ENCODE measurements around the gene HSP90AB1.
"Not testable (repeated sequence)": the region's sequence is repeated elsewhere in the genome, so short reads cannot be mapped to it uniquely, and the experiment has no call there.

DNA sequence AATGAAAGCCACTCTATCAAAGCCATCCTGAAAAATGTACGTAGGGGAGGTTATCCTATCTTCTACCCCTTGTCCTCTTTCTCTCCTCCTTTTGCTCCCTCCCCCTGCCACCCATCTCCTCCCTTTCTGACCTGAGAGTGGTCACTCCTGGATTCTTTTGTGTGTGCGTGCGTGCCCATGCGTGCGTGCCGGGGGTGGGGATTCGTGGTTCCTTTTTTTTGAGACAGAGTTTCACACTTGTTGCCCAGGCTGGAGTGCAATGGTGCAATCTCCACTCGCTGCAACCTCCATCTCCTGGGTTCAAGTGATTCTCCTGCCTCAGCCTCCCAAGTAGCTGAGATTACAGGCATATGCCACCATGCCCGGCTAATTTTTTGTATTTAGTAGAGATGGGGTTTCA lies 15.5 kb upstream of the HSP90AB1 start:
- TF ChIP-seq, protein P1, sequence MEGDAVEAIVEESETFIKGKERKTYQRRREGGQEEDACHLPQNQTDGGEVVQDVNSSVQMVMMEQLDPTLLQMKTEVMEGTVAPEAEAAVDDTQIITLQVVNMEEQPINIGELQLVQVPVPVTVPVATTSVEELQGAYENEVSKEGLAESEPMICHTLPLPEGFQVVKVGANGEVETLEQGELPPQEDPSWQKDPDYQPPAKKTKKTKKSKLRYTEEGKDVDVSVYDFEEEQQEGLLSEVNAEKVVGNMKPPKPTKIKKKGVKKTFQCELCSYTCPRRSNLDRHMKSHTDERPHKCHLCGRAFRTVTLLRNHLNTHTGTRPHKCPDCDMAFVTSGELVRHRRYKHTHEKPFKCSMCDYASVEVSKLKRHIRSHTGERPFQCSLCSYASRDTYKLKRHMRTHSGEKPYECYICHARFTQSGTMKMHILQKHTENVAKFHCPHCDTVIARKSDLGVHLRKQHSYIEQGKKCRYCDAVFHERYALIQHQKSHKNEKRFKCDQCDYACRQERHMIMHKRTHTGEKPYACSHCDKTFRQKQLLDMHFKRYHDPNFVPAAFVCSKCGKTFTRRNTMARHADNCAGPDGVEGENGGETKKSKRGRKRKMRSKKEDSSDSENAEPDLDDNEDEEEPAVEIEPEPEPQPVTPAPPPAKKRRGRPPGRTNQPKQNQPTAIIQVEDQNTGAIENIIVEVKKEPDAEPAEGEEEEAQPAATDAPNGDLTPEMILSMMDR (IDR thresholded peaks at IDR 0.05) = not testable (repeated sequence)
- not testable (repeated sequence) for TF ChIP-seq POLR2AphosphoS5, POLR2A, EP300 (IDR thresholded peaks at IDR 0.05)
